NT2/D1 (cell line): Measurements from ENCODE around the gene XIRP2.

ENCODE experiments used
- DNase-seq: peaks from one replicate; pipeline ENCODE4 v3.0.0-alpha.2; 2011; ENCODE audit warnings: low read depth, low spot score
- H3K27me3 ChIP-seq: 2 replicates; pipeline ENCODE4 v1.6.0; 2011; ENCODE audit warnings: mild to moderate bottlenecking; ENCODE audit not compliant: insufficient read length, insufficient read depth
- H3K36me3 ChIP-seq: 2 replicates; pipeline ENCODE4 v1.6.1; 2011; ENCODE audit warnings: mild to moderate bottlenecking, low read length, mixed read lengths; ENCODE audit not compliant: insufficient read depth, insufficient read length
- H3K4me1 ChIP-seq: 2 replicates; pipeline ENCODE4 v1.5.1; 2011; ENCODE audit not compliant: insufficient read depth, insufficient read length
- H3K4me3 ChIP-seq: 2 replicates; pipeline ENCODE4 v1.5.1; 2011; ENCODE audit warnings: low read depth; ENCODE audit not compliant: insufficient read length
- H3K9ac ChIP-seq: 2 replicates; pipeline ENCODE4 v1.6.0; 2011; ENCODE audit warnings: low read depth; ENCODE audit not compliant: insufficient read length
- H3K9me3 ChIP-seq: 2 replicates; pipeline ENCODE4 v1.5.1; 2011; ENCODE audit warnings: mild to moderate bottlenecking, low read length; ENCODE audit not compliant: insufficient read depth
- SUZ12 ChIP-seq: IDR thresholded peaks from 2 replicates; pipeline ENCODE4 v1.6.1; 2011; ENCODE audit not compliant: insufficient read length, insufficient read depth; ENCODE audit errors: extremely low read depth
- YY1 ChIP-seq: IDR thresholded peaks from 2 replicates; pipeline ENCODE4 v1.6.1; 2011; ENCODE audit not compliant: insufficient read length, insufficient read depth
- ZNF274 ChIP-seq: IDR thresholded peaks from 2 replicates; pipeline ENCODE4 v1.6.1; 2011; ENCODE audit warnings: mild to moderate bottlenecking, low read depth, low read length

XIRP2 gene

GRCh38 chr2:167191588-167191987, 303.3 kb downstream of the XIRP2 start:
- TF ChIP-seq YY1 (no peak), SUZ12 (no peak)
- no peaks in the 10 kb centered on the region for H3K9me3 ChIP-seq
- no peak overlapping the region for H3K9ac ChIP-seq
- DNase-seq = no peak
- no peak overlapping the region for H3K4me3 ChIP-seq
- H3K27me3 ChIP-seq = no peaks in the 10 kb centered on the region
- no peaks in the 10 kb centered on the region for H3K36me3 ChIP-seq
- H3K4me1 ChIP-seq = no peaks in the 10 kb centered on the region

- Histone ChIP-seq H3K4me1 (no peaks in the 10 kb centered on the region), H3K9ac (no peak overlapping the region), H3K36me3 (no peaks in the 10 kb centered on the region), H3K27me3 (no peaks in the 10 kb centered on the region), H3K9me3 (no peaks in the 10 kb centered on the region), H3K4me3 (no peak overlapping the region)
- TF ChIP-seq SUZ12 = no peak
- TF ChIP-seq YY1 = no peak
- TF ChIP-seq ZNF274 = no peak
- no peak for DNase-seq
Measured at GRCh38 chr2:167192833-167193232, 304.6 kb downstream of the XIRP2 start.

- Histone ChIP-seq H3K9ac (no peak overlapping the region), H3K4me1 (no peaks in the 10 kb centered on the region), H3K9me3 (no peaks in the 10 kb centered on the region), H3K4me3 (no peak overlapping the region), H3K27me3 (no peaks in the 10 kb centered on the region), H3K36me3 (no peaks in the 10 kb centered on the region)
- TF ChIP-seq SUZ12 (no peak), YY1 (no peak), ZNF274 (no peak)
- no peak for DNase-seq
Measured at GRCh38 chr2:167196461-167197252, 308.4 kb downstream of the XIRP2 start.

GRCh38 chr2:167198009-167198408, 309.7 kb downstream of the XIRP2 start:
- Histone ChIP-seq H3K9ac (no peak overlapping the region), H3K27me3 (no peaks in the 10 kb centered on the region), H3K4me1 (no peaks in the 10 kb centered on the region), H3K9me3 (no peaks in the 10 kb centered on the region), H3K4me3 (no peak overlapping the region), H3K36me3 (no peaks in the 10 kb centered on the region)
- no peak for DNase-seq
- TF ChIP-seq YY1 (no peak), SUZ12 (no peak), ZNF274 (no peak)

GRCh38 chr2:167198576-167198975, 310.3 kb downstream of the XIRP2 start:
- Histone ChIP-seq H3K9me3 (no peaks in the 10 kb centered on the region), H3K4me1 (no peaks in the 10 kb centered on the region), H3K4me3 (no peak overlapping the region), H3K9ac (no peak overlapping the region), H3K27me3 (no peaks in the 10 kb centered on the region), H3K36me3 (no peaks in the 10 kb centered on the region)
- no peak for DNase-seq
- TF ChIP-seq SUZ12 (no peak), YY1 (no peak), ZNF274 (no peak)

GRCh38 chr2:167200019-167200418, 311.7 kb downstream of the XIRP2 start:
- Histone ChIP-seq H3K36me3 (no peaks in the 10 kb centered on the region), H3K9ac (no peak overlapping the region), H3K4me1 (no peaks in the 10 kb centered on the region), H3K9me3 (no peaks in the 10 kb centered on the region), H3K4me3 (no peak overlapping the region), H3K27me3 (no peaks in the 10 kb centered on the region)
- DNase-seq = no peak
- TF ChIP-seq SUZ12 = no peak

GRCh38 chr2:167209784-167210183, 321.5 kb downstream of the XIRP2 start:
- H3K9ac ChIP-seq = no peak overlapping the region
- DNase-seq = no peak
- no peak for TF ChIP-seq ZNF274
- TF ChIP-seq SUZ12 = no peak
- no peak for TF ChIP-seq YY1
- no peaks in the 10 kb centered on the region for H3K4me1 ChIP-seq
- no peak overlapping the region for H3K4me3 ChIP-seq
- no peaks in the 10 kb centered on the region for H3K36me3 ChIP-seq
- no peaks in the 10 kb centered on the region for H3K9me3 ChIP-seq
- no peaks in the 10 kb centered on the region for H3K27me3 ChIP-seq
